HUES6 (cell line): Measurements from ENCODE around the gene CDC42EP3.
A peak's percentile ranks its signal among the peaks of the same experiment; 100 is the strongest.

Experiments used
- H3K27ac ChIP-seq: 2 replicates; pipeline ENCODE4 v1.7.0; 2013; ENCODE audit warnings: low read depth, mild to moderate bottlenecking, low read length, inconsistent platforms
- H3K27me3 ChIP-seq: 2 replicates; pipeline ENCODE4 v1.6.1; 2013; ENCODE audit warnings: low read length; ENCODE audit not compliant: control insufficient read depth, insufficient read depth
- H3K36me3 ChIP-seq: 2 replicates; pipeline ENCODE4 v1.6.1; 2013; ENCODE audit warnings: low read length; ENCODE audit not compliant: control insufficient read depth, insufficient read depth
- H3K4me1 ChIP-seq: 2 replicates; pipeline ENCODE4 v1.6.1; 2013; ENCODE audit warnings: low read length; ENCODE audit not compliant: control insufficient read depth, insufficient read depth
- H3K4me3 ChIP-seq: 2 replicates; pipeline ENCODE4 v1.5.1; 2013; ENCODE audit warnings: low read depth, low read length
- H3K9ac ChIP-seq: one replicate; pipeline ENCODE4 v1.6.1; 2013; ENCODE audit warnings: mild to moderate bottlenecking, low read length
- H3K9me3 ChIP-seq: 2 replicates; pipeline ENCODE4 v1.6.1; 2013; ENCODE audit warnings: low read depth, low read length; ENCODE audit not compliant: control insufficient read depth, insufficient read depth

Gene CDC42EP3

GRCh38 chr2:37654932-37655841, 16.3 kb downstream of the CDC42EP3 start:
- H3K4me3 ChIP-seq: peak overlapping the region; percentile 41
- H3K9ac ChIP-seq: no peak overlapping the region
- H3K4me1 ChIP-seq: peaks cover 83% of the 10 kb centered on the region
- H3K27me3 ChIP-seq: peaks cover 5% of the 10 kb centered on the region; the same call in 1 of the 2 replicates
- no peak overlapping the region; the same call in 1 of the 2 replicates for H3K27ac ChIP-seq
- H3K9me3 ChIP-seq: no peaks in the 10 kb centered on the region
- no peaks in the 10 kb centered on the region; the same call in 1 of the 2 replicates for H3K36me3 ChIP-seq

- H3K27ac ChIP-seq: no peak overlapping the region; the same call in 1 of the 2 replicates
- H3K4me3 ChIP-seq: peak overlapping the region; percentile 41
Measured at GRCh38 chr2:37654419-37654818, 17.0 kb downstream of the CDC42EP3 start.

DNA sequence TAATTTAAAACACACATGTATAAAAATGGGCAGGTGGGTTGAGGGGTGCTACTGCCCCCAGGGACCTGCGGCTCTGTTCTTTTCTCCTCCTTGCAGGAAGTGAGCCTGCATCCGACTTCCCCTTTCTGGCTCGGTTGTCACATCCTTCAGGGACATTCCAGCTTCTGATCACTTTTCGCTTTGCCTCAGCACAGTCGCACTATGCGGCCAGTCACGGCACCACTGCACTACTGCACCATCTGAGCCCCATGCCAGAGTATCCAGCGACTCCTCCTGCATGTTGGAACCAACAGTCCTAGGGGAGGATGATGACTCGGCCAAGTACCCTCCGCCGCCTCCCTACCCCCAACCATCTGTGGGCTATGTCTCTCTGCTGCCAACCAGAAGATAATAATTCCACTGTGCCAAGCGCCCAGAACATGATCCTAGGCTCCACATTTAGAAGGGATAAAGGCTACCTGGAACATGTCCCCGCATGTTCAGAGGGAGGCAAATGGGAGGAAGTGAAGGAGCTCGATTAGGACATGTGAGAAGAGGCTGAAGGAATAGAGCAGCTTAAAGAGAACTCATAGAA, 17.6 kb downstream of the CDC42EP3 start:
- peak overlapping the region; percentile 41; the same call in 1 of the 2 replicates for H3K4me3 ChIP-seq
- H3K27ac ChIP-seq: peak overlapping the region; percentile 27; the same call in 1 of the 2 replicates
- H3K9ac ChIP-seq: peak overlapping the region; percentile 33
- peaks cover under 1% of the 10 kb centered on the region; the same call in 1 of the 2 replicates for H3K36me3 ChIP-seq
- peaks cover 70% of the 10 kb centered on the region for H3K4me1 ChIP-seq
- peaks cover 5% of the 10 kb centered on the region; the same call in 1 of the 2 replicates for H3K27me3 ChIP-seq
- H3K9me3 ChIP-seq: no peaks in the 10 kb centered on the region

More at GRCh38 chr2:37654419-37654818, 17.0 kb downstream of the CDC42EP3 start:
- no peaks in the 10 kb centered on the region; the same call in 1 of the 2 replicates for H3K36me3 ChIP-seq
- H3K9ac ChIP-seq: peak overlapping the region; percentile 33
- H3K27me3 ChIP-seq: peaks cover 5% of the 10 kb centered on the region; the same call in 1 of the 2 replicates
- H3K4me1 ChIP-seq: peaks cover 76% of the 10 kb centered on the region
- no peaks in the 10 kb centered on the region for H3K9me3 ChIP-seq

GRCh38 chr2:37653093-37653492, 18.3 kb downstream of the CDC42EP3 start:
- Histone ChIP-seq H3K4me3 (no peak overlapping the region), H3K27ac (peak overlapping the region; percentile 27; the same call in 1 of the 2 replicates), H3K9me3 (peaks cover 6% of the 10 kb centered on the region), H3K9ac (peak overlapping the region; percentile 21), H3K4me1 (peaks cover 62% of the 10 kb centered on the region), H3K27me3 (peaks cover 5% of the 10 kb centered on the region; the same call in 1 of the 2 replicates), H3K36me3 (peaks cover 8% of the 10 kb centered on the region)

DNA sequence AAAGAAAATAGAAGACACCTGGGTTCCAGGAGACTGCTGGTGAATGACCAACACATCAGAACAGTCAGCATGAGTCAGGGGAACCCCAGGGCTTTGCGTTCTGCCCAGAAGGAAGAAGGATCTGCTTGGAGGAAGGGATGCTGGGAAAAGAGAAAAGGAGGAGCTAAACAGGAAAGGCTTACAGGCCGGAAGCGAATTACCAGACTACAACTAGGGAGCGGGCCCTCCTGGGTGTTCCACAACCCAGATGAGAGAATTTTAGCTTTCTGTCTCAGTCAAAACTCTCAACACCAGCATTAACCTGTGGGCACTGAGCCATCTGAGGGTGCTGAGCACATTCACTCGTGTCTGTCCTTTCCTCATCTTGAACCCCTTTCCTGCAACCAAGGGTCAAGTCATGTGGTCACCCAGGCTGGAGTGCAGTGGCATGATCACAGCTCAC, 19.2 kb downstream of the CDC42EP3 start:
- H3K4me3 ChIP-seq: no peak overlapping the region
- peaks cover 13% of the 10 kb centered on the region for H3K9me3 ChIP-seq
- peaks cover 54% of the 10 kb centered on the region for H3K4me1 ChIP-seq
- H3K27ac ChIP-seq: no peak overlapping the region
- peaks cover 17% of the 10 kb centered on the region for H3K36me3 ChIP-seq
- H3K27me3 ChIP-seq: peaks cover 5% of the 10 kb centered on the region; the same call in 1 of the 2 replicates
- H3K9ac ChIP-seq: no peak overlapping the region

DNA sequence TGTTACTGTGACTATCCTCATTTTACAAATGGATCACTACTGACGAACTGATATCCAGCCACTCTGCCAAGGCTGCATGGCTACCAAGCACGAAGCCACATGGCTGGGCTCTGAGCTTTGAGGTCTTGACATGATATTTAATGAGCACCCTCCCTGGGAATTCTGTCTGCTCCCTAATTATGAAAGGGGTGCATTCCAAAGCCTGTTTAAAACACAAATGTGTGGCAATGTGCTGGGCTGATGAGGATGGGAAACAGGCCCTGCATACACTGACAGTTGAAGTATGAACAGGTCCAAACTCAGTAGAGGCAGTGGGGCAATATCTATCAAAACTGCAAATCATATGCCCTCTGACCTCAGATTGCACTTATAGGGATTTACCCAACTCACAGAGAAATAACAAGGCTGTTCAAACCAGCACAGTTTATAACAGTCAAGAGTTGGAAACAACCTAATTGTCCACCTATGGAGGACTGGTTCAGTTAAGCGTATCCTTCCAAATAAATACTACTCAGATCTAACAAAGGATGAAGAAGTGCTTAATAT, 20.8 kb downstream of the CDC42EP3 start:
- Histone ChIP-seq H3K4me1 (peaks cover 39% of the 10 kb centered on the region), H3K9me3 (peaks cover 13% of the 10 kb centered on the region), H3K9ac (no peak overlapping the region), H3K36me3 (peaks cover 33% of the 10 kb centered on the region), H3K27ac (no peak overlapping the region), H3K27me3 (no peaks in the 10 kb centered on the region), H3K4me3 (no peak overlapping the region)

DNA sequence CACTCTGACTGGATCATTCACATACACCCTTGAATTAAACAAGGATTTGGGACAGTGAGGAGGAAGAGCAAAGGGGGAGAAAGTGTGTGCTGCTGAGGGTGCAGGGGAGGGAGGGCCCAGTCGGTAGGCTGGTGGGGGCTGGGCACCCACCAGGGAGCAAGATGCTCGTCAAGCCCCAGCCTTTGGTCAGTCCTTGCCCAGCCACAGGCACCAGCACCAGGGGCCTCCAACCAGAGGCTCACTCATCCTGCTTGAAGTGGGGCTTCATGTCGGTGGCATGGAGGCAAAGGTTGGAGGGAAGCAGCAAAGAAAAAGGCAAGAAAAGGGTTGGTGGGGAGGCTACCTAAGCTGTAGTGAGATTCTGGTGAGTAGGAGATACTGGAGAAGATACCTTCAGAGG, 21.9 kb downstream of the CDC42EP3 start:
- Histone ChIP-seq H3K36me3 (peaks cover 42% of the 10 kb centered on the region), H3K9ac (no peak overlapping the region), H3K4me3 (no peak overlapping the region), H3K27ac (no peak overlapping the region), H3K27me3 (no peaks in the 10 kb centered on the region), H3K9me3 (peaks cover 13% of the 10 kb centered on the region), H3K4me1 (peaks cover 28% of the 10 kb centered on the region)

- no peak overlapping the region for H3K9ac ChIP-seq
- H3K4me3 ChIP-seq: no peak overlapping the region
- peaks cover 13% of the 10 kb centered on the region for H3K9me3 ChIP-seq
- peaks cover 18% of the 10 kb centered on the region for H3K4me1 ChIP-seq
- H3K27me3 ChIP-seq: no peaks in the 10 kb centered on the region
- H3K27ac ChIP-seq: no peak overlapping the region
- peaks cover 51% of the 10 kb centered on the region for H3K36me3 ChIP-seq
Measured at GRCh38 chr2:37648331-37649011, 23.0 kb downstream of the CDC42EP3 start.

DNA sequence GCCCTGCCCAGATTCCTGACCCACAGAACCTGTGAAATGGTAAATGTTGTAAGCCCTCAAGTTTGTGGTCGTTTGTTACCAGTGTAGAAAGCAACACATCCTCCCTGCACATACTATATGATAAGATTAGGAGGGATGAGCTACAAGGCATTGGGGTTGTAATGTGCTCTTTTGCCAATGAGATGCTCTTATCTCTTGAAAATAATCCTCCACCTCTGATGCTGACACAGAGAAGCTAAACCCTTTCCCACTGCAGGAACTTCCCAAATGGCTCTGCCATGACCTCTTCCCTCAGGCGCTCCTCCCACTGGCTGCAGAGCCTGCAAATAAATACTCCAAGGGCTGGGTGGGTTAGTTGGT, 23.5 kb downstream of the CDC42EP3 start:
- Histone ChIP-seq H3K9me3 (peaks cover 13% of the 10 kb centered on the region), H3K4me1 (peaks cover 15% of the 10 kb centered on the region), H3K36me3 (peaks cover 56% of the 10 kb centered on the region), H3K27me3 (no peaks in the 10 kb centered on the region), H3K27ac (no peak overlapping the region), H3K4me3 (no peak overlapping the region), H3K9ac (no peak overlapping the region)

GRCh38 chr2:37645836-37646235, 25.6 kb downstream of the CDC42EP3 start:
- no peak overlapping the region for H3K4me3 ChIP-seq
- H3K27me3 ChIP-seq: no peaks in the 10 kb centered on the region
- peaks cover 3% of the 10 kb centered on the region; the same call in 1 of the 2 replicates for H3K4me1 ChIP-seq
- H3K9ac ChIP-seq: no peak overlapping the region
- H3K9me3 ChIP-seq: peaks cover 13% of the 10 kb centered on the region
- H3K27ac ChIP-seq: no peak overlapping the region
- H3K36me3 ChIP-seq: peaks cover 60% of the 10 kb centered on the region
